ENCODE measurements around the gene PTPN14.

The PTPN14 gene

GRCh38 chr1:214476229-214476985 lies 75.0 kb downstream of the PTPN14 start:
- DNase-seq (ENCODE audit: low read depth, low spot score): no peak

- DNase-seq (ENCODE audit: low read depth, low spot score): no peak
Measured at GRCh38 chr1:214475746-214476145, 75.7 kb downstream of the PTPN14 start.

GRCh38 chr1:214475331-214475730 lies 76.1 kb downstream of the PTPN14 start:
- DNase-seq (ENCODE audit: low read depth, low spot score): no peak

GRCh38 chr1:214474467-214474866 lies 76.9 kb downstream of the PTPN14 start:
- DNase-seq (ENCODE audit: low read depth, low spot score): no peak

- no peak for DNase-seq (ENCODE audit: low read depth, low spot score)
Measured at GRCh38 chr1:214473862-214474261, 77.5 kb downstream of the PTPN14 start.

- no peak for DNase-seq (ENCODE audit: low read depth, low spot score)
Measured at GRCh38 chr1:214473387-214473786, 78.0 kb downstream of the PTPN14 start.

- DNase-seq (ENCODE audit: low read depth, low spot score): no peak
Measured at GRCh38 chr1:214472364-214472763, 79.0 kb downstream of the PTPN14 start.

- DNase-seq (ENCODE audit: low read depth, low spot score): no peak
Measured at GRCh38 chr1:214471458-214471857, 79.9 kb downstream of the PTPN14 start.

GRCh38 chr1:214470132-214470531 lies 81.3 kb downstream of the PTPN14 start:
- DNase-seq (ENCODE audit: low read depth, low spot score): no peak

GRCh38 chr1:214469290-214469689 lies 82.1 kb downstream of the PTPN14 start:
- no peak for DNase-seq (ENCODE audit: low read depth, low spot score)

GRCh38 chr1:214467078-214467585 lies 84.3 kb downstream of the PTPN14 start:
- DNase-seq (ENCODE audit: low read depth, low spot score): no peak

- DNase-seq (ENCODE audit: low read depth, low spot score): no peak
Measured at GRCh38 chr1:214466403-214467077, 84.9 kb downstream of the PTPN14 start.

- DNase-seq (ENCODE audit: low read depth, low spot score): no peak
Measured at GRCh38 chr1:214464445-214465287, 86.7 kb downstream of the PTPN14 start.

GRCh38 chr1:214463596-214463995 lies 87.8 kb downstream of the PTPN14 start:
- no peak for DNase-seq (ENCODE audit: low read depth, low spot score)

- DNase-seq (ENCODE audit: low read depth, low spot score): no peak
Measured at GRCh38 chr1:214462882-214463281, 88.5 kb downstream of the PTPN14 start.

- no peak for DNase-seq (ENCODE audit: low read depth, low spot score)
Measured at GRCh38 chr1:214461305-214461704, 90.1 kb downstream of the PTPN14 start.

- no peak for DNase-seq (ENCODE audit: low read depth, low spot score)
Measured at GRCh38 chr1:214460304-214460916, 91.0 kb downstream of the PTPN14 start.

GRCh38 chr1:214459895-214460294 lies 91.5 kb downstream of the PTPN14 start:
- DNase-seq (ENCODE audit: low read depth, low spot score): no peak

- DNase-seq (ENCODE audit: low read depth, low spot score): no peak
Measured at GRCh38 chr1:214458541-214458940, 92.9 kb downstream of the PTPN14 start.

GRCh38 chr1:214455971-214456867 lies 95.2 kb downstream of the PTPN14 start:
- no peak for DNase-seq (ENCODE audit: low read depth, low spot score)

GRCh38 chr1:214455479-214455878 lies 95.9 kb downstream of the PTPN14 start:
- no peak for DNase-seq (ENCODE audit: low read depth, low spot score)
